Right lobe of liver (tissue), 4 donors: ENCODE results near the gene CDH3.

Source experiments
- CTCF ChIP-seq, 4 donors: fragments of 200-600 bp in 3 of 4; fragments of 450-650 bp in 1 of 4; IDR thresholded peaks; one replicate each; pipeline versions ENCODE4 v1.5.1 to v1.8.0; 2016 to 2022; ENCODE audit warnings: antibody characterized with exemption in 4 of 4, mild to moderate bottlenecking in 2 of 4
- POLR2A ChIP-seq: fragments of 450-650 bp; IDR thresholded peaks from one replicate; pipeline ENCODE4 v1.6.1; 2017; ENCODE audit warnings: antibody characterized with exemption, mild to moderate bottlenecking
- donor health status: DM: no; HTN: no; CAD: no.
- donor health status: DM: no; HTN: no; CAD: no.
- donor health status: DM: no; HTN: yes; CAD: no.

- TF ChIP-seq POLR2A, result no peak
- no peak for TF ChIP-seq CTCF (IDR thresholded peaks at IDR 0.05)
These were observed 62.4 kb downstream of the CDH3 start for GRCh38 chr16:68707340-68708152.
